ENCODE results near the gene RARB.

The RARB gene

DNA sequence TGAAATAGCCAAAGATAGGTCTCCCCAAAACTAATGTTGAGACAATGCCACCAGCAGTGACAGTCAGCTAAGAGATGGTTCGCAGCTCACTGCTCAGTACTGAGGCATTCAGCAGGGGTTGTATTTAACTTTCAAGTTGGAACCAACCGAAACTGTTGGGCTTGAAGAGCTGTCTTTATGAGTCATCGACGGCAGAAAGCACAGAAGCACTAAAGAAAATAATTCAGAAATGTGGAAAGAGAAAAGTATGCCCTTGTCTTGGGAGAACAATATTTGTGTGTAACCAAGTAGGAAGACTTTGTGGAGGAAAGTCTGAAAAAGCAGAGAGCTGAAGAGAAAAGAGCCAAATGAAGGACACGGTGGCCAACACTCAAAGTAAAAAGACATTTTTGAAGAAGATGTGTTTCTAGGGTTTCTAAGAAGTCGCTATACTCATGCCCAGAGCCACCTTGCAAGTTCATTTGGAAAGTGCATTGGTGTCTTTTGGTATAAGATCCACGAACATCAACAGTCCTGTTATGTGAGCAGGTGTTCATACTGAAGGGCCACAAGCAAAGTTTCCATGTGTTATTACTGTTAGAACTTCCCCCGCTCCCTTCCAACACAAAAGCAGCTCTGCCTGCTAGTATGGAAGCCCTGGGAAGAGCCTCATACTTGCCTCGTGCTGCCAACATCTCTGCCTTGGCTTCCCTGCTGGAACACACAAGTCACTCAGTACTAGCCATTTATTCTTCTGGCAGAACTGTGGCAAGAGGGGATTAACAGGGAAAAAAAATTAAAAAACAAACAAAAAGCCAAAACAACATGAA lies 4.1 kb upstream of the RARB start:
- DNase-seq, result no peak

DNA sequence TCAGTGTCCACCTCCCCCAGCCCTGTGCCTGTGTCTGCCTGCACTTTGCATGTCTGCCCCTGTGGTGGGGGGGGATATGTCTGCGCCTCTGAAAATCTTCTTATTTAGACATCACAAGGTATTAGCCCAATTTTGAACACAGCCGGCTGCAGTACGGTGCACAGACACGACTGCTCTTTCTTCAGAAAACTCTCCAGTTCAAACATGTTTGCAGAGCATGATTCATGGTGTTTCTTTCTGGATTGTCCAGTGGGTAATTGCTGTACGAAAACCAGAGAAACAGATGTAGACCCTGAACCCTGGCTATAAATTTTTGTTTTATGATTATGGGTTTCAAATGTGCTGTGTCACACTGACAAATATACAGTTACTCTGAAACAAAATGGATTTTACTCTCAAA lies 3.4 kb upstream of the RARB start:
- DNase-seq, result no peak

DNA sequence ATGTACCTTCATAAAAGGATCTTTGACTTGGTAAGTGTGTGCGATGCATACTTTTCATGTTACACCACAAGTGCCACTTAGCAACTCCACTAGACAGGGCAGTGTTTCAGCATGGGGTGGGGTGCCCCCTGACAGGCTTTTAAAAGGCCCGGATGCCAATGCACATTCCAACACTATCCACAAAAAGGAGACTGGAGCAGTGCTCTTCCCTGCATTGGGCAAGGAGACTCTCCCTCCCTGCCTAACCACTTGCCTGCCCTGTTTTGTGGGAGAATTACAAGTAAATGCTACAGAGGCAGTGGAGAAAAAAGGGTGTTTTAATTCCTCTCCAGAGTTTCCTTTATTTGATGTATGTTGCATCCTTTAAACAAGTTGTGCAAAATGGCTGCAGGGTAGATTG lies 1.7 kb upstream of the RARB start:
- no peak for DNase-seq

DNA sequence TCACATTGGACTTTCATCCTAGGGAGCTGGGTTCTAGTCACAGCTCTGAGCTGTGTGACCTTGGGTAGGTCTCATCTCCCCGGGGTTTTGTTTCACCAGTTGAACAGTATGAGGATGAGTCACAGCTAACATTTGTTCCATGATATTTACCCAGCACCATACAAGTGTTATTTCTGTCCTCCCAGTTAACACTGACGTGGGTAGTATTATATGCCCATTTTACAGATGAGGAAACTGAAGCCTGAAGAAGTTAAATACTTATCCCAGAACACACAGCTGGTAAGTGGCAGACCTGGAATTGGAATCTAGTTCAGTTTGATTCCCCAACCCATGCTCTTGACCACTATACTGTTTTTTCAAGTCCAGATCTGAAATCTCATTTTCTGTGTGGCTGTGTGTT lies 908 bp upstream of the RARB start:
- DNase-seq, result no peak

DNA sequence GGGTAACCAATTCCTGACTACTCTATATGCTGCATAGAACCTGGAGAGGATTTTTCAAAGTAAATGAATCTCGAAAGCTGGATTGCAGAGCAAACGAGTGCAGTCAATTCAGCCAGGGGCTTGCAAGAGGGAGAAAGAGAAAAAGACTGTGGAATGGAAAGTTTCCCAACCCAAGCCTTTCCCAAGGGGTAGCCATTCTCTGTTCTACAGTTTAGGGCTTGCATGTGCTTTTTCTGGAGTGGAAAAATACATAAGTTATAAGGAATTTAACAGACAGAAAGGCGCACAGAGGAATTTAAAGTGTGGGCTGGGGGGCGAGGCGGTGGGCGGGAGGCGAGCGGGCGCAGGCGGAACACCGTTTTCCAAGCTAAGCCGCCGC lies 511 bp upstream of the RARB start:
- DNase-seq, result no peak

DNA sequence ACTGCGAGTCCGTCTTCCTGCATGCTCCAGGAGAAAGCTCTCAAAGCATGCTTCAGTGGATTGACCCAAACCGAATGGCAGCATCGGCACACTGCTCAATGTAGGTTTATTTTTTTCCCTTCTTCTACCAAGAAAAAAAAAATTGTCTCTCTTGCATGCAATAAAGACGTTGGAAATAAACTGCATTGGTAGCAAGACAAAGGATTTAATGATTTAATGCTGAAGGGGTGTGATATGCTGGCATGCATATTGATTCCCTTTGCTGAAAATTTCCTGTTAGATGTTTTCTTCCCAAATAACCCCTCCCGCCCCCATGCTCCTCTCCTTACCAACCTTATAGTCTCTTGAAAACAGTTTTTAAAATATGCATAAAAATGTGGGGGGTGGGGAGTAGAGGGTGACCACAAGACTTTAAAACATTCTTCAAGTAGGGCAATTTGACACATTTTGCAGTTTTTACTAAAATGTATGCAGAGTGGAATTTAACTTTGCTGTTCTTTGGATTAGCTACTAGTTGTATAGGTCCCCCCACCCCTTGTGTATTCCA lies 799 bp downstream of the RARB start:
- no peak for DNase-seq

DNA sequence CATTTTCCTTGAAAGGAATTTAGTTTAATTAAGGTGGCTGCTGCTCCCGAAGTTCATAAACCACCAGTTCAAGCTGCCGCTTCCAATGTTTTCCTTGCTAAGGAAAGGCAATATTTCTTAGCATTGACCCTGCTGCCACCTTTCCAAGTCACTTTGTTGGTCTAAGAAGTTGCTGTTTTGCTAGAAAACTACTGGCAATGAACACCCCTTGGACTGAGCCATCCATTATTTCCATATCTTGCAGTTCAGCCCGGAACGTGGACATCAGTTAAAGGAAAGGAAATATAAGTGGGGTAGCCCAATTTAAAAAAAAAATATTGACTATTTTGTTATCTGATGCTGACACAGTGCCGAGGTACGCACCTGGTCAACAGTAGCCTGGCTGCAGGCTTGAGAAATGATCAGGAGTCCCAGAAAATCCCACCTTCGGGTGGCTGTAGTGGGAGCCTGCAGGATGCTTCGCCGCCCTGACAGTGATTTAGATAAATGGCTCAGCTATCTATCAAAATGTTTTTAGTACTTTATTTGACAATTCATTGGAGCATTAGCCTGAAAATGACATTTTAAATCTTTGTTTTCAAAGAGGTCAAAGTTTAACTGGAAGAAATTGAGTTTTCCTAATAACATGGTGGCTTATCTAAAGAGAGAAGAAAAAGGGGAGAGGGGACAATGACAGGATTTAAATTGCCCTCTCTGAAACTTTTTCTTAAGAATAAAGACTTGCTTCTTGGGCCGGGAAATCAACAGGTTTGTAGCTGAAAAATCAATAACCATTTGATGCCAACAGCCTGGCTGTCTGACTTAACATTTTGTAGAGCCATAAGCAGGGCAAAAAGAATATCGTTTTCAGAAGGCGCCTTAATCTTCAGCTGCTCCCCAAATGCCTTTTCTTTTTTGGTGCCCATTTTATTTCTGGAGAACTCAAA lies 1.6 kb downstream of the RARB start:
- DNase-seq, result no peak

DNA sequence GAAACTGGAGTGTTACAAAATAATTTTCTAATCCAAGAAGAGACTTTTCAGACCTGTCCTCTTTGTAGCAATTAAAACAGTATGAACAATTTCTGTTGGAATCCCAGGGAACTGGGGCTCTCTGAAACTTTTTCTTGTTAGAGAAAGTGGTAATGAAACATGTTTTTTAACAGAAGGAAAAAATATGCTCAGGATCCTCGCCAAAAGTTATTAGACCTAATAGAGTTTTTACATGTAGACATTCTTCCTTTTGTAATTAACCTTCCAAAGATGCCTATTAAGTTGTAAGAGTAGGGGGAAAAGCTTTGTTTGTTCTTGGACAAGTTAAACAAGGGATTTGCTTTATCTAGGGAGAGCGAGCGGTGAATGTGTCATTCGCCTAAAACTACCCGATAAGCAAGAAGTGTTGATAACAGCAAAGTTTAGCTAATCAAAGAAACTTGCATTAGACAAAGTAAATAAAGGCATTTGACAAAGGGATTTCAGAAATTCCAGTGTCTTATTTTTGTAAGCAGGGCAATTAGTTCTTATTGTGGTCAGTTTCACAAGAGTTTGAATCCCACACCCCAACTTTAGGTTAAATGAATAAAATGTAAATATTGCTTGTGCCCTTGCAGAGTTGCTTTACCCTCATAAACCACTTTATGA lies 2.3 kb downstream of the RARB start:
- DNase-seq, result no peak

DNA sequence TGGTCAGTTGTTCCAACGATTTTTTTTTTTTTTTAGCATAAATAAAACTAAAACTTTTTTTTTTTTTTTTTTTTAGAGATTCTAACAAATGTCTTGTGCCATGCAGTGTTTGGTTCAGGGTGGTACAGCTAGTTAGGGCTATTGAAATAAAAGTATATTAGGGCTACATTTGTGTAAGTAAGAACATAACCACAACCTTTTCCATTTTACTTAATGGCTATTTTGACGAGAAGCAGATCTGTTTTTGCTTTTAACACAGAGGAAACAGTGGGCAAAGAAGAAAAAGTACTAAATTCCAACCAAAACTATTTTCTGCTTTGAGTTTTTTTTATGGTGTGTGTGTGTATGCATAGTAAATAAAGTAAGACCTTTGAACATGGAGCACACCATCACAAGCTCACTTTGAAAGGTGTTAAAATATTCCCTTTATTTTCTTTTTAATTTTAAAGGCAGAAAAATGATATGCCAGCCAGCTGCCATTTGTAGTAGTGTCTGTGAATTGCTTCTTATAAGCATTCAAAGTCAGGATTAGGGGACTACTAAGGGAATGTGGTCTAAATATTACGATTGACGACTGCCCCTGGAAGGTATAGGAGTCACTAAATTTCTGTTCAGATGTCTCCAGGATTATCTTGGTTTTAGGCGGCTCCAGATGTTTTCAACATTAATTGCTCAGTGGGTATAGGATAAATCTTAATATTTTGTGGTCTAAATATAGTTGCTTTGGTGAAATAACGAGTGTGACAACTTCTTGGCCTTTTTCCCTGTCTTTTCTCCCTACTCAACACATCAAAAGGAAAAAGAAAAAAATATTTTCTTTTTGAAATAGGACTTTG lies 3.1 kb downstream of the RARB start:
- no peak for DNase-seq

DNA sequence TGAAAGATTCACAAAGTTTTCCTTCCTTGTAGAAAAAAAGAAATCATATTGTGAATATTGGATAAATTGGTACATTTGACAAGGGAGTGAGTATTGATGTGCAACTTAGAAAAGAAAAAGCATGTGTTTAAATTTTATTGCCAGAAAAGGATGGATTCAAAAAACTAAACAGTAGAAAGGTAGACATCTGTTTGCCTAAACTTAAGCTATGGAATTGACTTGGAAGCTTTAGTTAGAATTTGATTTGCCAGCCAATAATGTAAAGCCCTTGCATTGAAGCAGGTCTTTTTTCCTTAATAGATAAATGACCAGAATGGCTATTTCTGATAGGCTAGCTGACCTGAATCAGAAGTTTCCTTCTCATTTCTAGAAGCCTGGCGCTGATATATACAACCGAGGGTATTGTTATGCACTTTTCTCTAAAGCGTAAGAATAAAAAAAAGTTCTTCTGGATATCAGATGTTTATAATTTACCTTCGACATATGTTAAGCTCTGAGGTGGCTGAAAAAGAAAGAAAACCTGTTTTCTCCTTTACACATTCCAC lies 4.2 kb downstream of the RARB start:
- no peak for DNase-seq

DNA sequence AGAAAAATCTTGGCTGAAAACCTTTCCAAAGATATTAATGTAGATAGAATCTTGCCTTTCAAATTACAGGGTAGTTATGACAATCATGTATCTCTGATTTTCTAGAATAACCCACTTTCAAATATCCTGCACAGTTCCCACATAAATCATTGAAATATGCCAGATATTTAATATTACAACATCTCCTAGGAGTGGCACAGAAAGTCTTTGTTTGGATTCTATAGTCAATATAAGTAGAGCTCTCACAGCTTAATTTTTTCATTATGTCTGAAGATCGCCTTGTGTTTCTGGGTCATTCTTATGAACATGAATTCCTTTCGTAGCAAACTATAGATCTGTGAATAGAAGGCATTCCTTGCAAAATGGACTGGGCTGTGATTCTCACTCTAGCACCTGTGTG lies 5.0 kb downstream of the RARB start:
- no peak for DNase-seq

DNA sequence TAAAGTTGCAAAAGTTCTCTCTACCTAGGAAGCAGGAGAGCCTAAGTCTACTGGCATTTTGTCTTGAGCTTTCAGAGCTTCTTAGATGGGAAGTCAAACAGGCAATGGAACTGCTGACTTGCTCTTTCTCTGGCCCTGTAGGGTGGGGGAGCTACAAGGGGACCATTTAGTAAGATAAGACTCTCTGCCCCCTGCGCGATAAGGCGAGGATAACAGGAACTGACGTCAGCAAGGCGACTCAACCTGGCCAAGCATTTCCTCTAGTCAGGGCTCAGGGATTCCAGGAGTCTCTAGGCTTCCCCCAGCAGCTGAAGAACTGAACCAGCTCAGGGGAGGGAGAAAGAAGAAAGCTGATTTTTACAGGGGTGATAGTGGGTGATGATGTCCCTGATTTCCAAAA lies 5.8 kb downstream of the RARB start:
- DNase-seq, result no peak

DNA sequence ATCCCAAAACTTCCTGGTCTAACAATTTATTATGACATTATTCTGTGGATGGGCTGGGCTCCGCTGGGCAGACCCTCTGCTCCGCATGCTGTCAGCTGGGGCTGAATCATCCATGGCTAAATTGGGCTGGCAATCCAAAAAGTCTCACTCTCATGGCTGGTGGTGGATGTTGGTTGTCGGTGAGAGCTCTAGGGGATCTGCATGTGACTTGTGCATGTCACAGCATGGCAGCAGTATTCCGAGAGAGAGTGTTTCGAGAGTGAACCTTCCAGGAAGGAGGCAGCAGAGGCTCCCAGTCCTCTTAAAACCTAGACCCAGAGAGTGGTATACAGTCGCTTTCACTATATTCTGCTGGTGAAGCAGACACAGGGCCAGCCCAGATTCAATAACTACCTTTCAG lies 9.9 kb downstream of the RARB start:
- no peak for DNase-seq

DNA sequence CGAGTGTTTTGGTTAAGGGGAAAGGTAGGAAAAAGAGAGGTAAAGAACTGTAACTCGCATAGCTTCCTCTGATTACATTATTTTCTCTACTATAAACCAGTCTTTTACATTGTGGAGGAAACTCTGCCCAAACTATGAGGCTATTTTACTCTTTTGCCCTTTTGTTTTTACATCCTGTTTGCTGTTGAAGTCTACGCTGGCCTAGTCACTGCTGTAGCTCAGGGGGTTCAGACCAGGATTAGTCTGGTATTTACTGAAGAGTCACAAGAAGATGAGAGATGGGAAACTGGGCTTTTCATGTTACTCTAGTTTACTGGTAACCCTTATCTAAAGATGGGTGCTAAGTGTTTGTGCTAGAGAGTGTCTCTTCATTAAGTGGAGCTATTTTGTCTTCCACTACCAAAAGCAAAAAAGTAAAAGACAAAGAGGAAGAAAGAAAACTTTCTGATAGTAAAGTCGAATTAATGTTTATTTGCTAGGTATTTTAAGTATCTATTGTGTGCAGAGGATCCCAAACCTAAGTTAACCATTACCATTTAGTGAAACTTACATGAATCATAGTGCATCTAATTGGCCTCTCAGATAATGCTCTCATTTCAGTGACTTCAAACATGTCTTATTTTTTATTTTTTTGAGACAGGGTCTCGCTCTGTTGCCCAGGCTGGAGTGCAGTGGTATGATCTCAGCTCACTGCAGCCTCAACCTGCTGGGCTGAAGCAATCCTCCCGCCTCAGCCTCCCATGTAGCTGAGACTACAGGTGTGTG lies 10.9 kb downstream of the RARB start:
- DNase-seq, result no peak

DNA sequence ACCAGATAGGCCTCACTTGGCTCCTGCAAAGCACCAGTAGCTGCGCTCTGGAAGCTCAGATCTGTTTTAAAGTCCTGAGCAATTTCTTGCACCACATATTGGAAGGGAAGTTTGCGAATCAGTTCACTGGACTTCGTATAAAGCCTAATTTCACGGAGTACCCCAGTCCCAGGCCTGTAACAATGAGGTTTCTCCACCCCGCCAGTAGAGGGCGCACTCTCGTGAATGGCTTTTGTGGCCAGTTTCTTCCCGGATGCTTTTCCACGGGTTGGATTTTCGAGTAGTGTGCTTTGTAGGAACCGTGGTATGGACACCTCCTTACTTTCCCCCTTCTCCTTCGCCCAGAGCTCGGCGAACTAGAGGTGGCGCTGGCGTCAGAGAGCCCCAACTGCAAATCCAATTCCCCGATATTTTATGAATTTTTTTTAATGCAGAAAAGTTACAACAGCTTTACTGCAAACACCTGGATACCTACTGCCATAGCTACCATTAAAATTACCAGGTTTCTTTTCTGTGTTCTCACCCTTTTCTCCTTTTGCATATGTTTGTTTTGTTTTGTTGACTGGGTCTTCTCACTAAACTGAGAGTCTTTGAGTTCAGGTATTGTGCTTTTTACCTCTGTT lies 13.3 kb downstream of the RARB start:
- DNase-seq, result no peak

DNA sequence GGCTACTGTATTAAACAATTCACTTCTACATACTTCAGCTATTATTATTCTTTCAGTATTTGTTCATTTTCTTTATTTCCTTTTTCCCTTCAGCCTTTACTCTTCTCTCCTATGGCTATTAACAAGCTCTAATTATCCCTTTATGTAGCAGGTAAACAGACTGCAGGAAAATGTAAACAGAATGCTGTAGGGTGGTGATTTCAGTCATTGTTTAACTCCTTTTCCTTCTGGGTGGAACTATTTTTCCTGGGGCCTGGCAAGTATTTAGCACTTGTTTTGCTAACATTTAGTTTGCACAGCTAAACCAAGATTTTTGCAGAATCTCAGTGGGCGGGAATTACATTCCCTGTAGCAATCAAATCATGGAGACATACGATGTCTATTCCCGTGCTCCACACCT lies 14.4 kb downstream of the RARB start:
- no peak for DNase-seq

DNA sequence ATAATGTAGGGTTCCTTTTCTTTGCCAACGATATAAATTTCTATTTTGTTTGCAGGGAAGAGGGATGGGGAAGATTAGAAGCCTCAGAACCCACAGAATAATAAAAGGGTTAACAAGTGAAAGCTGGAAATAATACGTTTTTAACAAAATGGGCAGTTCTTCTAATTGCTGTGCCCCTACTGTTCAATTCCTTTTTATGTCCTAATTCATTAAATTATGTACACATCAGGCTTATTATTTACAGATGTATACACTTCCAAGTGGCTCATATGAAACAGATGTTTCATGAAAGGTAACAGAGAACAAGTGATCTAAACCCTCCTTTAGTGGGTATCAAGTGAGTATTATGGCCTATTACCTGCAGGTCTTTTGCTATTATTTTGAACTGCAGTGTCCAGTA lies 16.2 kb downstream of the RARB start:
- no peak for DNase-seq

DNA sequence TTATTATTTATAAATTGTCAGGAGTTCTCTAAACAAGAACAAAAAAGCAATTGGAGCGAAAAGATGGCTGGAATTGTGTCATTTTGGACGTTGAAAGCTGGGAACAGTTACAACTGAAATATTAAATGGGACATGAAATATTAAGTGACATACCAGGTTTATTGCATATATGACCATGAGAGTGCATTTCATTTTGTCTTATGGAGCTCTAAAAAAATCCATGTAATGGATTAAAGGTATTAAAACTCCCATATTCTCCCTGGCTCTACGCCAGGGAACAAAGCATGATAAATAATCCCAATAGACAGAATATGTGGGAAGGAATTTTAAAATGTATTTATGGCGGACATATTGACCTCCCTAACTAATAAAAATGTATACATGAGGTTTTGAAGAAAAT lies 17.7 kb downstream of the RARB start:
- DNase-seq, result no peak

DNA sequence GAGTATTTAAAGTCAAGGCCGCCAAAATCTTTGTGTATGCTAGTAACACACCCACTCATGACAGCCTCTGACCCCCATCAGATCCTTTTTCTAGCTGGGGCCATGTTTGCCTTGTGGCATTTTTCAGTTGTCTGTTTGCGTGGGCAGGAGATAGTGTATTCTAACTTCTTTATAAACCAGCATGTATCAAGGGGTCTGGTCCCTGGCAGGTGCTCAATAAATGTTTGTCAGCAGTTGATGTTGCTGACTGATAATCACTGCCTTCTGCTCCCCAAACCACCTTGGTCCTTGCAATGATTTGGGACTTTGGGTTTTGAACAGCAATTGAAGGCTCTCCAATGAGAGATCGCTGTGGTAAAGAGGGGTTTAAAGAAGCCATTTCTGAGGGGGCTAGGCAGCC lies 19.2 kb downstream of the RARB start:
- no peak for DNase-seq

DNA sequence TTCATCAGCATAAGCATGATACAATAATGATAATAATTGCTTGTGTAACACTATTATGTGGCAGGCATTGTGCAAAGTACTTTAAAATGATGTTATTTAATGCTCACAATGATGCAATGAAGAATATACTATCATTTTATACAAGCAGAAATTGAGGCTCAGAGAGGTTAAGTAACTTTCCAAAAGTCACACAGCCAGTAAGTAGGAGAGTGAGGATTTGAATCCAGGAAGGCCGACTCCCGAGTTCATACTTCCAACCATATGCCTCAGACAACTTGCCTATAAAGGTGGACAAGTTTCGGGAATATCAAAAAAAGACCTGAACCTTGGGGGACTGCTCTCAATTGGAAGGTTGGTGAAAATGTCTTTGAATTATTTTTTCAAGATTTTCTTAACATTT lies 19.9 kb downstream of the RARB start:
- no peak for DNase-seq
